ENCODE data around the gene SEMA4C. TPM values are rescaled to one million over a fixed set of nuclear protein-coding genes. Genes with fewer than 3 reads are reported as not detected.

Gene SEMA4C
- total RNA-seq, 1 experiment from 2014 or later, result 16.3 TPM

GRCh38 chr2:96913398-96914202, 43.7 kb upstream of the SEMA4C start:
- no peak for DNase-seq (ENCODE audit: unreplicated experiment)
- intact Hi-C loops (cut with micrococcal nuclease), result no loop called here
- no peaks in the 10 kb centered on the region for H3K36me3 Mint-ChIP-seq (ENCODE audit: insufficient read depth, unreplicated experiment)
- no peaks in the 10 kb centered on the region for H3K9me3 Mint-ChIP-seq (ENCODE audit: unreplicated experiment)
- POLR2A ChIA-PET, result interaction anchor here (0.6 kb wide), 1 partner anchor 11 kb away, joined by 3 read pairs; no protein-coding TSS in a partner anchor
- no peak overlapping the region for H3K27ac Mint-ChIP-seq (ENCODE audit: low read depth, unreplicated experiment)
- peaks cover 34% of the 10 kb centered on the region for H3K4me1 Mint-ChIP-seq (ENCODE audit: insufficient read depth, unreplicated experiment)
- no peak for TF ChIP-seq CTCF (IDR thresholded peaks at IDR 0.05; ENCODE audit: unreplicated experiment)
- BruUV-seq (replicated peaks), result TSS peak; percentile 65
- no peak overlapping the region for H3K4me3 Mint-ChIP-seq (ENCODE audit: unreplicated experiment)
- H3K27me3 Mint-ChIP-seq (ENCODE audit: insufficient read depth, unreplicated experiment), result no peaks in the 10 kb centered on the region
- CTCF ChIA-PET, result interaction anchor here (0.6 kb wide), 2 partner anchors 20 to 60 kb away, joined by 3 read pairs; no protein-coding TSS in a partner anchor

- no peak overlapping the region for H3K27ac Mint-ChIP-seq (ENCODE audit: low read depth, unreplicated experiment)
- DNase-seq (ENCODE audit: unreplicated experiment), result no peak
- no TSS peak for BruUV-seq (replicated peaks)
- no peak for TF ChIP-seq CTCF (IDR thresholded peaks at IDR 0.05; ENCODE audit: unreplicated experiment)
- H3K4me1 Mint-ChIP-seq (ENCODE audit: insufficient read depth, unreplicated experiment), result peaks cover 34% of the 10 kb centered on the region
- intact Hi-C loops (cut with micrococcal nuclease), result no loop called here
- no peaks in the 10 kb centered on the region for H3K36me3 Mint-ChIP-seq (ENCODE audit: insufficient read depth, unreplicated experiment)
- CTCF ChIA-PET, result interaction anchor here (0.7 kb wide), 1 partner anchor 10 kb away, joined by 4 read pairs; no protein-coding TSS in a partner anchor
- no peak overlapping the region for H3K4me3 Mint-ChIP-seq (ENCODE audit: unreplicated experiment)
- POLR2A ChIA-PET, result no interaction called here
- H3K27me3 Mint-ChIP-seq (ENCODE audit: insufficient read depth, unreplicated experiment), result no peaks in the 10 kb centered on the region
- H3K9me3 Mint-ChIP-seq (ENCODE audit: unreplicated experiment), result no peaks in the 10 kb centered on the region
These were observed 43.2 kb upstream of the SEMA4C start for GRCh38 chr2:96913117-96913397.

GRCh38 chr2:96912346-96913116, 42.7 kb upstream of the SEMA4C start:
- no peak overlapping the region for H3K4me3 Mint-ChIP-seq (ENCODE audit: unreplicated experiment)

More at GRCh38 chr2:96912346-96913116, 42.7 kb upstream of the SEMA4C start:
- CTCF ChIA-PET, result interaction anchor here (0.7 to 1.2 kb wide), 2 partner anchors 10 to 39 kb away, joined by 3 to 4 read pairs; no protein-coding TSS in a partner anchor
- H3K36me3 Mint-ChIP-seq (ENCODE audit: insufficient read depth, unreplicated experiment), result no peaks in the 10 kb centered on the region
- no peak for DNase-seq (ENCODE audit: unreplicated experiment)
- peaks cover 34% of the 10 kb centered on the region for H3K4me1 Mint-ChIP-seq (ENCODE audit: insufficient read depth, unreplicated experiment)
- no peak for TF ChIP-seq CTCF (IDR thresholded peaks at IDR 0.05; ENCODE audit: unreplicated experiment)
- no TSS peak for BruUV-seq (replicated peaks)
- POLR2A ChIA-PET, result no interaction called here
- no peaks in the 10 kb centered on the region for H3K9me3 Mint-ChIP-seq (ENCODE audit: unreplicated experiment)
- no peak overlapping the region for H3K27ac Mint-ChIP-seq (ENCODE audit: low read depth, unreplicated experiment)
- intact Hi-C loops (cut with micrococcal nuclease), result no loop called here
- no peaks in the 10 kb centered on the region for H3K27me3 Mint-ChIP-seq (ENCODE audit: insufficient read depth, unreplicated experiment)
